Mammary epithelial cell (primary cell): ENCODE data around the gene ELL2.

Experiments
- CTCF ChIP-seq, 2 donors: IDR thresholded peaks in 1 of 2; conservative IDR thresholded peaks in 1 of 2; 2 replicates each; pipeline ENCODE4 v1.5.1; 2011 to 2012; ENCODE audit warnings: inconsistent platforms in 2 of 2, low read length in 2 of 2, mild to moderate bottlenecking in 2 of 2, control low read depth in 1 of 2, low read depth in 1 of 2; ENCODE audit not compliant: insufficient read depth in 1 of 2; ENCODE audit errors: extremely low read depth in 1 of 2
- EZH2 ChIP-seq: IDR thresholded peaks from 2 replicates; pipeline ENCODE4 v1.6.1; 2012; ENCODE audit warnings: low read length, inconsistent platforms, borderline replicate concordance

GRCh38 chr5:95887977-95888376 is 73.7 kb downstream of the ELL2 start:
- TF ChIP-seq EZH2 (no peak), CTCF (conservative IDR thresholded peaks at IDR 0.05 in 1 of 2, IDR thresholded peaks at IDR 0.05 in 1 of 2; ENCODE audit: extremely low read depth in 1 of 2, insufficient read depth in 1 of 2, low read depth in 1 of 2, low read length in 2 of 2) (no peak)
